ENCODE measurements around the gene RASIP1.
"Not testable (repeated sequence)": the region's sequence is repeated elsewhere in the genome, so short reads cannot be mapped to it uniquely, and the experiment has no call there.

The RASIP1 gene

DNA sequence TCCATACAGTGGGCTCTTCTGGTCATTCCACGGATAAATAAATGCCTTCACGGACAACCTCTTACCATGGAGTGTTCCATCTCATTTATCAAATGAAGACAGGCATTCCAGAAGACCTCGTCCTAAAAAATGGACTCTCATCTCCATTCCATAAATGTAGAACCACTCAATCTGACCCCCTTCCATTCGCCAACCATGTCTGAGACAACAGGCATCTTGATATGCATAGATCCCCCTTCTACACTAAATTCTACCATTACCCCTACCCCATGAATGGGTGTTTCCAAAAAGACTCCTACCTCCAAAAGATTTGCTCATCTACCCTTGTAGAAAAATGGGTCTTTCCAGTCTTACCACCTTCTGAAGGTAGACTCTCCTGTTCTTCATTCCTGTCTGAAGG lies 9.0 kb downstream of the RASIP1 start:
- DNase-seq, result no peak

GRCh38 chr19:48728911-48729664 lies 11.3 kb downstream of the RASIP1 start:
- no peak for DNase-seq

- DNase-seq, result no peak
Measured at GRCh38 chr19:48726556-48726955, 13.9 kb downstream of the RASIP1 start.

GRCh38 chr19:48724796-48725753 lies 15.3 kb downstream of the RASIP1 start:
- no peak for DNase-seq

DNA sequence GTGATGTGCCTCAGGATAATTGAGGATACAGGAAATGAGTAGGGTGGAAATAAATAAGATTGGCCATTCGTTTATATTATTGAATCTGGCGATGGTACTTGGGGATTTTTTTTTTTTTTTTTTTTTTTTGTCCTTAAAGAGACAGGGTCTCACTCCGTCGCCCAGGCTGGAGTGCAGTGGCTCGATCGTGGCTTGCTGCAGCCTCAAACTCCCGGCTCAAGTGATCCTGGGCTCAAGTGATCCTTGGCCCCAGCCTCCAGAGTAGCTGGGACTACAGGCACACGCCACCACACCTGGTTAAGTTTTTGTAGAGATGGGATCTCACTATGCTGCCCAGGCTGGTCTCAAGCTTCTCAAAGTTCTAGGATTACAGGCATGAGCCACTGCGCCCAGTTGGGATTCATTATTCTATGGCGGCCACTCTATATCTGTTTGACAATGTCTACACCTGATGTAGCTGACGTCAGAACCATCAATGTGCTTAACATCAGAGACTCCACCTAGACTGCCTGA lies 18.2 kb downstream of the RASIP1 start:
- no peak for DNase-seq

DNA sequence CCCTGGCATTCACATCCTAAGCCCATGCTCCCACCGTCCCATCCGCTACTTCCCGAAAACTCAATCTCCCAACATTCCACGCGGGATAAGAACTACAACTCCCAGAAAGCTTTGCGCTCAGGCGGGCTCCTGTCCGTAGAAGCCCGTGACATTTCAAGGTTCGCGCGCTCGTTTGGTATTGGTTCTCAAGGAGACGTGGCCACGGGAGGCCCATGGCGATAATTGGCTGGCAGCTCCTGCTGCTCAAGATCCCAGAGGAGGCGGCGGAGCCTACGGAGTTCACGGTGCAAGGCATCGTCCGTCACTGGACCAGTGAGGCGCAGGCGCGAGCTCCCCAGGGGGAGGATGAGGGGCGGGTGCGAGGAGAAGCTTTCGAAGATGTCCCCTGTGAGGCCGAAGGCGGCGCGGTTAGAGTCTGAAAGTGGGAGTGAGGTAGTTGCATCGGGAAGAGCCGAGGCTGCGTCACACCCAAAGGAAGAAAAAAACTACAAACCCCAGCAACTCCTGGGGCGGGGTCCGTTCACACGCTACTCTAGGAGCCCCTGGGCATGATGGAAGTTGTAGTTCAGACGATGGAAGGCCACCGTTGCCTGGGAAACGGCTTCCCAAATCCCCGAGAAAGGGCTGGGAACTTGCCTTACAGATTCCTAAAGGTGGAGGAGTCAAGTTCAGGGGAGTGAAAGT lies 19.7 kb downstream of the RASIP1 start:
- peak; percentile 78 for DNase-seq

- DNase-seq, result no peak
Measured at GRCh38 chr19:48720251-48720612, 20.2 kb downstream of the RASIP1 start.

DNA sequence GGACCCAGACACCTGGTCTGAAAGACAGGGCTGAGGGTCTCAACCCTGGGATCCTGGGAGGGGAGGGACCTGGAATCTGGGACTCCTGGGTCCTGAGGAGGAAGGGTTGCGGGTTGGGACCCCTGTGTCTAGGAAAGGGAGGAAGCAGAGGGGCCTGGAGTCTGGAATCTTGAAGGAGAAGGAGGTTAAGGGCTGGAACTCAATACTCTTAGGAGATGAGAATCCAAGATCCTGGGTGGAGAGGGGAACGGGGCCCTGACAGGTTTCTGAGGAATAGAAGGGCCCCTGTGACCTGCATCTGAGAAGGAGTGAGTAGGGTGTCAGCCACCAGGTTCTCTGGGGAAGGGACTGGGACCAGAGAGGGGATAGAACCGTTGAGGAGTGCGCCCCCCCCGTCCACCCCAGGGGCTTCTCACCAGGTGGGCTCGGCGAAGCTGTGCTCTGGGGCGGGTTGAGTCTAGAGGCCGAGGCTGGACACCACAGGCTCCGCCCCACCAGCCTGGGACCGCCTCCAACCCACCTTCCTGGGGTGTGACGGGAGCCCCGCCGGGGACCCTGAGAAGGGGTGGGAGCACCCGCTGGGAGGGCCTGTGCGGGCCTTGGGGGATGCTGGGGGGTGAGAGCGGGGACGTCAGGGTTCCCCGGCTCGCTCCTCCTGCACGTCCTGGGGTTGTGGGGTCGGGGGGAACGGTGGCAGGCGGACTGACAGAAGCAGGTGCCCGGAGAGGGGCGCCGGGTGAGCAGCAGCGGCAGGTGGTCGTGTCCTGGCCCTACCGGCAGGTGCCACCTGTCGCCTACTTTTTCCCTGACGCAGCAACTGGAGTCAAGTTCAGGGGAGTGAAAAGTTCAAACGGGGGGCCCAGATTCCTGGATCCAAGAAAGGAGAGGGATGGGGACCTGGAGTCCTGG lies 20.9 kb downstream of the RASIP1 start, which contains the start of gene MAMSTR:
Gene MAMSTR (minus strand): TSS at position 463 of the 909 bp plus-strand sequence. CDS start 694 bp downstream, outside the sequence.
- DNase-seq, result no peak

DNA sequence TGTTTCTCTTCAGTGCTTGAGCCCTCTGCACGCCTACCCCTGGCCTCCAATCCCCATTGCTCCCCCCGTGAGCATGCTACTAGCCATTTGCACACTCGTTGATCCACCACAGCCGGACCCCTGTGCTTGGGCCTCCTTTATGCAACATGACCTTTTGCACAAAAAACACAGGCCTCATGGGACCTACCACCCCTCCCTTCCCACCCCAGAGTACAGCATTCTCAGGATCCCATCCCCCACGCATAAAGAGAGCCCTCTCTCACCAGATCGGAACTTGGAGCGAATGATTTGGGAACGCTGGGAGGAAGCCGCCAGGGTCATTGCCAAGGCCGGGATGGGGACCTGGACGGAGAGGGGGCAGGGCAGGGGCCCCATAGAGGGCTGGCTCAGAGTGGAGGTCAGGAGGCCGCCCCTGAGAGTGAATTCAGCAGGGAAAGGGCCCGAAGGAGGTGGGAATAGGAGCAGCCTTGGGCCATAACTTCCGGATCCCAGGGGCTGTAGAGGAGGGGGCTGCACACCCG lies 21.6 kb downstream of the RASIP1 start:
- DNase-seq, result no peak

DNA sequence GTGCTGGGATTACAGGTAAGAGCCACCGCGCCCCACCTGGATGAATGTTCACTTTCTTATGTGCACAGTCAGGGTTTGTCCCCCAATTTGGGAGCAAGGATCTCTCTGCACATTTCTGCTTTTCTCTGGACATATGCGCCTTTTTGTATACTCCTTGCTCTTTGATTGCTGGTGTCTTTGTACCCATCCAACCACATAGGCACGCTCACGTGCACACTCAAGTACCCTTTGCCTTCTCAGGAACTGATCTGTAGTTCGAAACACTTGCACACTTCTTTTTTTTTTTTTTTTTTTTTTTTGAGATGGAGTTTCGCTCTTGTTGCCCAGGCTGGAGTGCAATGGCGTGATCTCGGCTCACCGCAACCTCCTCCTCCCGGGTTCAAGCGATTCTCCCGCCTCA lies 22.3 kb downstream of the RASIP1 start:
- not testable (repeated sequence) for DNase-seq

DNA sequence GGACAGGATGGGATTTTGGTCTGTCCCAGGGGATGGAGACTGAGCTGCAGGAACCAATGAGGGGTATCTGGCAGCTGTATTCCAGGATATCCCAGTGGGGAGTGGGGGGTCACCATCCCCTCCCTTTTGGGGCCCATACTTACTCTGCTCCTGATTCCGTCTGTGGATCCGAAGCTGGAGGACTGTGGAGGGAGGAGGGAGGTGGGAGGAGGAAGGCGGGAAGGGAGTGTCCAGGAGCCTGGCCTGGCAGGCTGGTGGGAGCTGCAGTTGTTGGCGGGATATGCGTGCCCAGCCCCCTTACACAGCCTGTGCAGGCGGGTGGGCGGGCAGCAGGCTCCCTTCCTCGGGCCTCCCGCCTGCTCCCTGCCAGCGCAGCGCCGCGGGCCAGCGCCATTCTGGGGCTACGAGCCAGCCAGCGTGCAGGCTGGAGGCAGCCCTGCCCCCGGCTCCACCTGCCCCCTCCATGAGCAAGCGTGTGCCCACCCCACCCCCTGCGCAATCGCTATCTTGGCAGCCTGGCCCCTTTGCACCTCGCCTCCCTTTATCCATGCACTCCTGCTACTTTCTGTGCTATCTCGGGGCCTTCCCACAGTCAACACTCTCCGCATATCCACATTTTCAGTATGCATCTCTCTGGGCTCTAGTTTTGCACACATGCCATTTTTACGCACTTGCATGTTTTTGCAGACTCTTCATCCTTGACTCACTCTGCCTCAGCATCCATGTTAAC lies 23.7 kb downstream of the RASIP1 start:
- DNase-seq, result no peak

DNA sequence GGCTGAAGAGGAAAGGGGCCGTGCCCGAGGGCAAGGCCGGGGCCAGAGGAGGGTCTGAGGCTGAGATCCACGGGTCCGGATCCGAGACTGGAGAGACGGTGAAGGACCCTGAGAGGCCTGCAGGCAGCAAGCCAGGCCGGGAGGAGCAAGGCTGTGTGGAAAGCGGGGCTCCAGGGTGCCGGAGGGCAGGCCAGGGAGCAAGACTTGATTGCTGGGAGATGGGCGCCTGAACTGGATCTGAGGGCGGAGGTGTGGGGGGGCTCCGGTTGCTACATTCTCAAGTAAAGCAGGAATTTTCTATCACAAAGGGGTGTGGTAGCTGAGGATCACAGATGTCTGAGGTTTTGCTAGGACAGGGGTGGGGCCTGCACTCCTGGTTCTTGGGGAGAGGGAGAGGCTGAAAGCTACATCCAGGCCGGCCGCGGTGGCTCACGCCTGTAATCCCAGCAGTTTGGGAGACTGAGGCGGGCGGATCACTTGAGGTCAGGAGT lies 24.7 kb downstream of the RASIP1 start:
- no peak for DNase-seq

- no peak for DNase-seq
Measured at GRCh38 chr19:48714759-48715675, 25.4 kb downstream of the RASIP1 start.

DNA sequence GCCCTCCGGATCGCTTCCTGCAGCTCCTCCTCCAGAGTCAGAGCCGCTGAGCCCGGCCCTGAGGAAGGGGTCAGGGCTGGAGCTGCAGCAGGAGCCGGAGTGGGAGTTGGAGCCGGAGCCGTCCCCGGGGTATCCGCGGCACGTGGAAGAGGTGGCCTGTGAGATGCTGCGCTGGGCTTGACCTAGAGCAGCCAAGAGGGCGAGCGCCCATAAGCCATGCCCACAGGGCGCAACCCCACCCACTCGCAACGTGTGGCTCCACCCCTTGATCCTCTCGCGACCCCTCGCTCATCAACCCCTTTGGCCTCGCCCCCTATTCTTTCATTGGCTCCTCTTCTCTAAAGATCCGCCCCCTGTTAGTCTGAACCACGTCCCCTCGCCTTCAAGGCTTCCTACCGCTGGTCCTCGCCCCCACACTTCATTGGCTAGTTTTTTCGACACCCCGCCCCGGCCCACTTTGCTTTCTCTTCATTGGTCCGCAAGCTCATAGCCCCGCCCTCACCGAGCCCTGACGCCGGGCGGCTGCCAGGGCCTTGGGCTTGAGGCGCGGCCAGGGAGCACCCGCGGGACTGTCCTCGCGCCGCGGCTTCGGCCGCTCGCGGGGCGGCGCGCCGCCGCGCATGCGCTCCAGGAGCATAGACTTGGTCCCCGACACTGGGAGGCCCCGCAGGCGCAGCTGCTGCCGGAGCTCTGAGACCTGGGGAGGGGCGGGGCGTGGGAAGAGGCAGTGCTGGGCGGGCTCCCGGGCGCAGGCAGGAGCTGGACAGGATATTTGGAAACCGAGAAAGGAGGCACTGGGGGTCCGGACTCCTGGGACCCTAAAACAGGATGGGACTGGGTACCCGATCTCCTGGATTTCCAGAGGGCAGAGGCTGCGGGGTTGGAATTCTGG lies 26.3 kb downstream of the RASIP1 start:
- peak; percentile 93 for DNase-seq

GRCh38 chr19:48713041-48713863 lies 27.2 kb downstream of the RASIP1 start:
- no peak for DNase-seq

GRCh38 chr19:48711106-48711662 lies 29.2 kb downstream of the RASIP1 start:
- DNase-seq, result no peak

- DNase-seq, result no peak
Measured at GRCh38 chr19:48708471-48708870, 31.9 kb downstream of the RASIP1 start.
